Measurements from ENCODE around the gene KIF26B. TPM values are rescaled to one million over a fixed set of nuclear protein-coding genes. Genes with fewer than 3 reads are reported as not detected.

KIF26B gene
- total and polyA plus RNA-seq, 2 of the 4 experiments (the other 2 are of a cell fraction): 0.53 to 0.54 TPM

- ATAC-seq (ENCODE audit: low read depth) (no peak), DNase-seq (no peak)
- POLR2A ChIA-PET (ENCODE audit: unreplicated experiment): no interaction called here
- Histone ChIP-seq H2BK15ac (ENCODE audit: low read depth, low read length) (no peak overlapping the region), H3K4me2 (ENCODE audit: low read depth, low read length) (no peak overlapping the region), H3K9ac (ENCODE audit: low read depth, low read length) (no peak overlapping the region), H3K36me3 (ENCODE audit: control insufficient read depth, insufficient read depth, low read length) (0 out of 2 replicates have a peak, but pooled peaks cover 1% of the 10 kb centered on the region), H3K23ac (ENCODE audit: low read depth, low read length) (no peak overlapping the region), H2AK9ac (replicated peaks; ENCODE audit: low read depth, low read length, poor library complexity) (peak overlapping the region; percentile 42), H4K91ac (ENCODE audit: insufficient read depth, low read depth, low read length) (no peak overlapping the region), H4K8ac (ENCODE audit: low read depth in 2 of 2, low read length in 2 of 2) (no peak overlapping the region), H3K27me3 (ENCODE audit: control insufficient read depth, insufficient read depth, low read length) (no peaks in the 10 kb centered on the region), H3K4ac (ENCODE audit: low read depth, low read length) (no peak overlapping the region), H3K27ac (ENCODE audit: insufficient read depth, low read length) (no peak overlapping the region), H3K9me1 (ENCODE audit: insufficient read depth, low read length) (peaks cover 3% of the 10 kb centered on the region; the same call in 1 of the 2 replicates), H3K79me1 (ENCODE audit: low read depth in 1 of 2, low read length in 2 of 2) (no peaks in the 10 kb centered on the region), H3K9me3 (ENCODE audit: control insufficient read depth, insufficient read depth, low read length) (no peaks in the 10 kb centered on the region), H2AK5ac (ENCODE audit: low read depth, low read length) (no peak overlapping the region; the same call in none of the 2 replicates), H3K4me1 (ENCODE audit: control insufficient read depth, insufficient read depth, low read length) (peaks cover 3% of the 10 kb centered on the region), H4K20me1 (ENCODE audit: insufficient read depth, low read length) (no peaks in the 10 kb centered on the region), H2AFZ (replicated peaks; ENCODE audit: low read length, poor library complexity) (no peak overlapping the region), H2BK20ac (ENCODE audit: low read depth, low read length) (no peak overlapping the region), H3K56ac (ENCODE audit: extremely low read depth, insufficient read depth, low read length) (no peak overlapping the region), H2BK5ac (ENCODE audit: low read depth, low read length, poor library complexity, severe bottlenecking) (no peak overlapping the region), H4K5ac (ENCODE audit: low read depth, low read length) (no peak overlapping the region), H3K4me3 (ENCODE audit: insufficient read depth, low read depth, low read length) (no peak overlapping the region), H2BK120ac (ENCODE audit: low read depth, low read length) (no peak overlapping the region), H3K14ac (replicated peaks; ENCODE audit: low read depth, low read length) (no peak overlapping the region), H3K18ac (ENCODE audit: low read depth, low read length) (no peak overlapping the region)
- BruUV-seq (replicated peaks): no TSS peak
- CTCF ChIA-PET: no interaction called here
- 95% methylated on average over 8 of the region's 18 CpGs; no CpG with 5 or more reads in 1 of the 2 experiments for WGBS, 2 experiments (ENCODE audit: extremely low coverage in 2 of 2, insufficient read length in 1 of 2)
- in situ Hi-C loops (cut with MboI; ENCODE audit: low sequenced_read_pairs) (no loop called here), intact Hi-C loops (cut with micrococcal nuclease) (loop anchor here (5.0 kb wide), 1 partner anchor 520 kb away; the partner anchor contains the start of gene KIF26B), dilution Hi-C loops (cut with HindIII; ENCODE audit: low sequenced_read_pairs, unreplicated experiment) (no loop called here)
- no peak for TF ChIP-seq SMC3 (IDR thresholded peaks at IDR 0.05; ENCODE audit: low read depth, low read length)
- no peak for TF ChIP-seq FOS (IDR thresholded peaks at IDR 0.05; ENCODE audit: low read depth, low read length)
- no peak for TF ChIP-seq ELK1 (IDR thresholded peaks at IDR 0.05; ENCODE audit: borderline replicate concordance, low read depth, low read length)
- TF ChIP-seq RFX5 (IDR thresholded peaks at IDR 0.05; ENCODE audit: low read depth, low read length): no peak
- no peak for TF ChIP-seq MAFK (IDR thresholded peaks at IDR 0.05; ENCODE audit: low read depth, low read length)
- TF ChIP-seq RCOR1 (IDR thresholded peaks at IDR 0.05; ENCODE audit: insufficient replicate concordance, low read length): no peak
- TF ChIP-seq MAZ (IDR thresholded peaks at IDR 0.05; ENCODE audit: borderline replicate concordance, low read depth, low read length): no peak
- no peak for TF ChIP-seq CEBPB (IDR thresholded peaks at IDR 0.05; ENCODE audit: low read depth, low read length)
- TF ChIP-seq NFE2L2 (IDR thresholded peaks at IDR 0.05; ENCODE audit: low read depth, low read length): no peak
- TF ChIP-seq MXI1 (IDR thresholded peaks at IDR 0.05; ENCODE audit: borderline replicate concordance, low read depth, low read length): no peak
- TF ChIP-seq USF2 (IDR thresholded peaks at IDR 0.05; ENCODE audit: low read depth, low read length): no peak
- no peak for TF ChIP-seq CTCF (conservative IDR thresholded peaks at IDR 0.05; ENCODE audit: low read depth, low read length)
- TF ChIP-seq RAD21 (IDR thresholded peaks at IDR 0.05; ENCODE audit: low read length): no peak
- no peak for TF ChIP-seq BHLHE40 (IDR thresholded peaks at IDR 0.05; ENCODE audit: low read depth, low read length)
Observed at GRCh38 chr1:245671966-245672767, 517.4 kb downstream of the KIF26B start.

Data from IMR-90 (cell line).